T-helper 2 cell treated with Interferon-gamma antibody and Interleukin-4, amounts not matched to agents 5 μg/mL and 100 μg/mL, for 36 hours (primary cell): Measurements from ENCODE around the gene ENOX1.

Source experiments
- DNase-seq: peaks from one replicate; pipeline ENCODE4 v3.0.0; 2021; ENCODE audit warnings: low spot score
- H3K27ac Mint-ChIP-seq: one replicate; pipeline ENCODE4 v1.8.0; 2021; ENCODE audit warnings: mild to moderate bottlenecking, mixed read lengths
- H3K27me3 Mint-ChIP-seq: one replicate; pipeline ENCODE4 v1.8.0; 2021; ENCODE audit warnings: low read depth, mixed read lengths
- H3K36me3 Mint-ChIP-seq: one replicate; pipeline ENCODE4 v1.8.0; 2021; ENCODE audit warnings: low read depth, mixed read lengths
- H3K4me1 Mint-ChIP-seq: one replicate; pipeline ENCODE4 v1.8.0; 2021; ENCODE audit warnings: low read depth, mixed read lengths
- H3K4me3 Mint-ChIP-seq: one replicate; pipeline ENCODE4 v1.8.0; 2022; ENCODE audit warnings: mild to moderate bottlenecking, moderate library complexity, mixed read lengths
- H3K9me3 Mint-ChIP-seq: one replicate; pipeline ENCODE4 v1.8.0; 2021; ENCODE audit warnings: mixed read lengths

Gene ENOX1

GRCh38 chr13:43402380-43402779 lies 384.4 kb downstream of the ENOX1 start:
- Mint-ChIP-seq H3K4me3 (no peak overlapping the region), H3K27ac (no peak overlapping the region), H3K36me3 (no peaks in the 10 kb centered on the region), H3K4me1 (no peaks in the 10 kb centered on the region), H3K9me3 (no peaks in the 10 kb centered on the region), H3K27me3 (peaks cover 21% of the 10 kb centered on the region)
- DNase-seq, result no peak

DNA sequence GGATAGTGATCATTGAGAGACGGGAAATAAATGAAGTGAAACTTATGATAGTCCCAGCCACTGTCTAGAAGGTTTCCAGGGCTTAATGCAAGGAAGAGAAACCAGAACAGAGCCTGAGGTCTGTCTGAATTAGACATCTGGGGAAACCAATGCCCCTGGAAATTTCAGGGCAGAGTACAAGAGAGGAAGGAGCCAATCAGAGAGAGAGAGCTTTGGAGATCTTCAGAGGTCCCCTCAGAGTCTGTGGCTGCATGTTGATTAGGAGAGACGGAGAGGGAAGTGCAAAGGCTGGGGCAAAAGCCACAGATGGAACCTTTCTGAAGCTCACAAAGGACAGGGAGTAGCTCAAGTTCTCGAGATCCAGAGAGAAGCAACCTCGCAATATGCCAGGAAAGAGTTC lies 385.4 kb downstream of the ENOX1 start:
- no peak for DNase-seq

DNA sequence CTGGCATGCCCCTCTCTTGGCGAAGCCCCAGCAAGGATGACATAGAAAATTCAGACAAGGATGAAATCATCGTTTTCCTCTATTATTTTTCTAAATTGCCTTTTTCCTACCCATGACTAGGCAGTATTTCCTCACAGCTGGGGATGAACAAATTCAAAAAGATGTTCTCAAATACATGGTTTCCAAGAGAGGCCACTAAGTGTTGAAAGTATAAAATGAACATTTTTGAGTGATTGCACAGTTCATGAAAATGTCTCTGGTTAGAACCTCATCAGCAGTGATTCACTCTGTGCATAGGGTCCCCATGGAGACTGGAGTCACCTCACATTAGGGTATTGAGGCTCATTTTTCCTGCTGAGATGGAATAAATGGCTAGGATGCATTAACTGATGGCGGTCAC lies 389.7 kb downstream of the ENOX1 start:
- Mint-ChIP-seq H3K4me3 (no peak overlapping the region), H3K36me3 (no peaks in the 10 kb centered on the region), H3K9me3 (no peaks in the 10 kb centered on the region), H3K27me3 (peaks cover 17% of the 10 kb centered on the region), H3K4me1 (no peaks in the 10 kb centered on the region), H3K27ac (no peak overlapping the region)
- no peak for DNase-seq

More for the DNA sequence above, 385.4 kb downstream of the ENOX1 start:
- no peaks in the 10 kb centered on the region for H3K4me1 Mint-ChIP-seq
- H3K36me3 Mint-ChIP-seq, result no peaks in the 10 kb centered on the region
- peaks cover 21% of the 10 kb centered on the region for H3K27me3 Mint-ChIP-seq
- H3K9me3 Mint-ChIP-seq, result no peaks in the 10 kb centered on the region
- H3K27ac Mint-ChIP-seq, result no peak overlapping the region
- H3K4me3 Mint-ChIP-seq, result no peak overlapping the region

DNA sequence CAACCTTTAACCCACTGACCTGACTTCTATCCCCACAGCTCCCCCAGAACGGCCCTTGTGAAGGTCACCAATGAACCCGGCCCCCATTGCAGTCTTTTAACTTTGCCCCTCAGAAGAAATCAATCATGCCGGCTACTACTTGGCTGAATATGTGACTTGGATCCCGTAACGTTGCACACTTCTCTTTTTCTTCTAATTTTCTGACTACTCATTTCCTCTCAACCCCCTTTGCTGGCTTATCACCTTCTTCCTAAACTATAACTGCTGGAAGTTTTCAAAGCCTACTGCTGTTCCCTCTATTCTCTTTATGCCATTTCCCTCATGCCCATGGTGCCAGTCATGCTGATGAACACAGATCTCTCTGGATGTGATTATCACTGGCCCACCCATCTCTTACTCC lies 395.7 kb downstream of the ENOX1 start:
- Mint-ChIP-seq H3K27ac (no peak overlapping the region), H3K4me1 (no peaks in the 10 kb centered on the region), H3K36me3 (no peaks in the 10 kb centered on the region)

DNA sequence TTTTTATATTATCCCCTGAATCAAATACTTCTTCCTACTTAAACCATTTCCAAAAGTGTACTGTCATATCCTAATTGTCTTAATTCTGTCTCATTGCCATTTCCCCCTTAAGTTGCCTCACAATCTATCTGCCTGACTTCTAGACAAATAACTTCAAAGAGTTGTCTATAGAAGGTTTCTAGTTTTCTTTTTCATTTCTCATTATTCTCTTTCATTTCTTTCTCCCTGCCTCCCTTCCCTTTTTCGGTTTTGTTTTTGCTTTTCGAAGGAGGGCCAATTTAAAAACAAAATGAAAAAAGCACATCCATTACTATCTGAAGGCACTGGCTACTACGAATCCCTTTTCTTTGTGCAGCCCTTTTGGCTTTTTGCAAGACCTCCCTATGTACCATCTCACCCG lies 396.2 kb downstream of the ENOX1 start:
- no peak for DNase-seq
- Mint-ChIP-seq H3K4me1 (no peaks in the 10 kb centered on the region), H3K27ac (no peak overlapping the region)

More for the DNA sequence above, 395.7 kb downstream of the ENOX1 start:
- no peaks in the 10 kb centered on the region for H3K9me3 Mint-ChIP-seq
- no peak overlapping the region for H3K4me3 Mint-ChIP-seq
- peaks cover 2% of the 10 kb centered on the region for H3K27me3 Mint-ChIP-seq
- no peak for DNase-seq

GRCh38 chr13:43389983-43390382 lies 396.8 kb downstream of the ENOX1 start:
- Mint-ChIP-seq H3K4me1 (no peaks in the 10 kb centered on the region), H3K4me3 (no peak overlapping the region), H3K9me3 (no peaks in the 10 kb centered on the region), H3K36me3 (no peaks in the 10 kb centered on the region), H3K27ac (no peak overlapping the region), H3K27me3 (peaks cover 2% of the 10 kb centered on the region)
- no peak for DNase-seq

More for the DNA sequence above, 396.2 kb downstream of the ENOX1 start:
- no peaks in the 10 kb centered on the region for H3K9me3 Mint-ChIP-seq
- H3K27me3 Mint-ChIP-seq, result peaks cover 2% of the 10 kb centered on the region
- no peaks in the 10 kb centered on the region for H3K36me3 Mint-ChIP-seq
- H3K4me3 Mint-ChIP-seq, result no peak overlapping the region

DNA sequence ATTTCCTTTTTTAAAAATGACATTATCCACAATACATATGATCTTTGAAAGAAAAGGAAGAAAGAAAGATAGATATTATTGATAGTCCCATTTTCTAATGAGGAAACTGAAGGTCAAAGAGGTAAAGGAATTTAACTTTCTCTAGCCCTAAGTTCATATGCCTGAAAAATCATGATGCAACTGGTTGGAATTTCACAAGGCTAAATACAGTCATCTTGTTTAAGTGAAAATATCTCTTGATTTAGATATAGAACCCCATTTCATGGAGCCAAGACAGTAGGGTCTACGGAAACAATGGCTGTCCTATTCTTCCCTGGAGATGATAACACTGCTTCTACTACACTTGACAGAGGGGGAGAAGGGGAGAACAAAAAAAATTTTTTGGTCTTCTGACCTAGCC lies 397.2 kb downstream of the ENOX1 start:
- H3K4me3 Mint-ChIP-seq, result no peak overlapping the region
- no peak for DNase-seq

DNA sequence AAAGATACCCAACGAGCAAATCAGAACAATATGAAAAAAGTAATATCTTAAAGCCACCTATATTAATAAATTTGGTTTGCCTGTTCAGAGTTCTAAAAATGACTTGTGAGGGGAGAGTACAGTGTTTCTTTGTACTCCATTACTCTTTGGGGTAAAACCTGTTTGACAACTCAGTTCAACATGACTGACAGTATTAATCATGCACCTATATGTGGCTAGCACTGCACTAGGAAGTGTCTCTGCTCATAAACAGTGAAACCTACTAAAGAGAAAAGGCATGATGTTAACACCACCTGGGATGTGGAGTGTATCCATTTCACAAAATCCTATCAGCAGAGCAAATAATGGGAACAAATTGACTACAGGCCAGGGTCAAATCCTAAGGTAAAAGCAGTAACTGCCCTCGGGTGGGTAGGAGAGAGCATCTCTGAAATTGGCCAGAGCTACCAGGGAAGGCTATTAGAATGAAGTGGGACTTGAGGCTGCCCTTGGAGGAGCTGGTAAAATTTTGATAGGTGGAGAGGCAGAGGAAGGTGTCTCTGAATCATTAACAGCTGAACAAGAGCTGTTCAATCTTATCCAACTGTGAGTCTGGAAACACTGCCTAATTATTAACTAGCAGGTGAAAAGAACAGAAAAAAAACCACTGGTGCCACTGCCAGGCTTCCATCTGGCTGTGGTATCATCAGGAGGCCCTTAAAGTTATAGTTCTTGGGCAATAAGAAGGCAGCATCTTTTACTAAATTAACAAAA lies 398.3 kb downstream of the ENOX1 start:
- Mint-ChIP-seq H3K9me3 (no peaks in the 10 kb centered on the region), H3K4me1 (no peaks in the 10 kb centered on the region), H3K27ac (no peak overlapping the region), H3K4me3 (no peak overlapping the region), H3K27me3 (peaks cover 9% of the 10 kb centered on the region), H3K36me3 (no peaks in the 10 kb centered on the region)
- no peak for DNase-seq

More for the DNA sequence above, 397.2 kb downstream of the ENOX1 start:
- Mint-ChIP-seq H3K27me3 (peaks cover 5% of the 10 kb centered on the region), H3K9me3 (no peaks in the 10 kb centered on the region), H3K36me3 (no peaks in the 10 kb centered on the region), H3K4me1 (no peaks in the 10 kb centered on the region), H3K27ac (no peak overlapping the region)

DNA sequence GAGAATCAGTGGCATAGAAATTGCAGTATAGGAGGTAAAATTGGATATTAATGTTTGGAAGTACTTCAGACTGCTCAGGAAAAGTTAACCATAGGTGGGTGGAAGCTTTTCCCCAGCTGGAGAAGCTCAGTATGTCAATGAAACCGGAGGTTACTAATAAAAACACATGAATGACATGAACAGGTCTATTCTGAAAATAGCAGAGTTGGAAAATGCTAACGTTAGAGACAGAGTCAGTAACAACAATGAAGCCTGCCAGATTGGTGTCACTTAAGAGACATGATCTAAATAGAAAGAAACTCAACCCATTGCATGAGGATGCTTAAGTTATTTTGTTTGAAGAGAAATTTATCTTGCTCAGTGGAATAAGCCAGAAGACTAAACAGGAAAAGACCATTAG lies 398.9 kb downstream of the ENOX1 start:
- Mint-ChIP-seq H3K9me3 (no peaks in the 10 kb centered on the region), H3K27ac (no peak overlapping the region), H3K4me3 (no peak overlapping the region), H3K36me3 (no peaks in the 10 kb centered on the region), H3K4me1 (no peaks in the 10 kb centered on the region), H3K27me3 (peaks cover 9% of the 10 kb centered on the region)
- no peak for DNase-seq

DNA sequence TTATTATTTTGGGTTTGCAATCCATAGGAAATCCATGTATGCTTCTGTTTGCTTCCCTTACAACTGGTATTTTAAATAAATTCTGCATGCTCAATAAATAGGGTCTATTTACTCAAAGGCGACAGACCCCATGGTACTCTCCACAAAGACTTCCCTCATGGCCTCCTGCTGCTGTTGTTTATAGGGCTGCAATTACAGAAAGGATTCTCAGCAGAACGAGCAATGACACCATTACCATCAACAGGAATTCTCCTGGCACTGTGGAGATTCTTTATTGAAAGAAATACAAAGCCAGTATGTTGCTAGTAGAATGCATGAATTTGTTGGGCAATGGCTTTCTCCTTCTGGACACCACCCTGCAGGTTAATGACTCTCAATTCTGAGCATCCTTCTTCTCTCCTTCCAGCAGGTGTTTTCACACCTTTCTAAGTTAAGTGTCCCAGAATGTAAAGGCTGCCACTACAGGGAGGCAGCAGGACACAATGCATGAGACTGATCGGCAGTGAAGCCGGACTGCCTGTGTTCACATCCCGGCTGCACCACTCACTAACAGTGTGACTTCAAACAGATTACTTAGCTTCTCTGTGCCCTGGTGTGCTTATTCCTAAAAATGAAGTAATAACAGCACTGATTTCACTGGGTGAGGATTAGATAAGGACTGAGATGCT lies 403.1 kb downstream of the ENOX1 start:
- H3K36me3 Mint-ChIP-seq, result no peaks in the 10 kb centered on the region
- DNase-seq, result no peak
- H3K4me3 Mint-ChIP-seq, result no peak overlapping the region
- H3K9me3 Mint-ChIP-seq, result no peaks in the 10 kb centered on the region
- H3K27me3 Mint-ChIP-seq, result peaks cover 27% of the 10 kb centered on the region
- H3K27ac Mint-ChIP-seq, result no peak overlapping the region
- no peaks in the 10 kb centered on the region for H3K4me1 Mint-ChIP-seq

GRCh38 chr13:43379738-43380137 lies 407.0 kb downstream of the ENOX1 start:
- Mint-ChIP-seq H3K4me3 (no peak overlapping the region), H3K27me3 (peaks cover 31% of the 10 kb centered on the region), H3K27ac (no peak overlapping the region), H3K9me3 (no peaks in the 10 kb centered on the region), H3K36me3 (no peaks in the 10 kb centered on the region), H3K4me1 (no peaks in the 10 kb centered on the region)
- DNase-seq, result no peak

- DNase-seq, result no peak
- Mint-ChIP-seq H3K36me3 (no peaks in the 10 kb centered on the region), H3K27me3 (peaks cover 29% of the 10 kb centered on the region)
Measured at GRCh38 chr13:43377973-43378372, 408.8 kb downstream of the ENOX1 start.

GRCh38 chr13:43377149-43377548 lies 409.6 kb downstream of the ENOX1 start:
- Mint-ChIP-seq H3K4me1 (peaks cover 2% of the 10 kb centered on the region), H3K9me3 (no peaks in the 10 kb centered on the region), H3K27me3 (peaks cover 28% of the 10 kb centered on the region), H3K36me3 (no peaks in the 10 kb centered on the region), H3K27ac (no peak overlapping the region), H3K4me3 (no peak overlapping the region)
- DNase-seq, result no peak

More at GRCh38 chr13:43377973-43378372, 408.8 kb downstream of the ENOX1 start:
- H3K4me3 Mint-ChIP-seq, result no peak overlapping the region
- no peaks in the 10 kb centered on the region for H3K4me1 Mint-ChIP-seq
- no peaks in the 10 kb centered on the region for H3K9me3 Mint-ChIP-seq
- H3K27ac Mint-ChIP-seq, result no peak overlapping the region

- H3K27me3 Mint-ChIP-seq, result peaks cover 24% of the 10 kb centered on the region
- peaks cover 2% of the 10 kb centered on the region for H3K4me1 Mint-ChIP-seq
- no peaks in the 10 kb centered on the region for H3K36me3 Mint-ChIP-seq
- DNase-seq, result no peak
- no peaks in the 10 kb centered on the region for H3K9me3 Mint-ChIP-seq
- no peak overlapping the region for H3K4me3 Mint-ChIP-seq
- H3K27ac Mint-ChIP-seq, result no peak overlapping the region
Measured at GRCh38 chr13:43376596-43376995, 410.2 kb downstream of the ENOX1 start.
